Activated naive CD8-positive, alpha-beta T cell treated with anti-CD3 and anti-CD28 coated beads, Interleukin-2, amount 10 ng/mL, durations not matched to agents 7 days and 5 days (primary cell): ENCODE results near the gene ANKRD13A. TPM values are rescaled to one million over a fixed set of nuclear protein-coding genes. Genes with fewer than 3 reads are reported as not detected.
A peak's percentile ranks its signal among the peaks of the same experiment; 100 is the strongest.
"Not testable (repeated sequence)": the region's sequence is repeated elsewhere in the genome, so short reads cannot be mapped to it uniquely, and the experiment has no call there.

Experiments used
- ATAC-seq: fragments of 150-1000 bp; cut with Tn5 transposase; one replicate; pipeline ENCODE4 v1.10.0; 2021; ENCODE audit warnings: low read depth, moderate library complexity
- POLR2A ChIA-PET: fragments of 350-600 bp; sonication (Branson Sonifier 250); formaldehyde crosslinking; loops from one replicate; lab custom pipeline; 2021; ENCODE audit warnings: antibody characterized with exemption; lab: Charles Lee
- DNase-seq: peaks from one replicate; pipeline ENCODE4 v3.0.0; 2021
- H3K27ac Mint-ChIP-seq: one replicate; pipeline ENCODE4 v1.8.0; 2022; ENCODE audit warnings: mild to moderate bottlenecking, mixed read lengths
- H3K27me3 Mint-ChIP-seq: one replicate; pipeline ENCODE4 v1.8.0; 2022; ENCODE audit warnings: mild to moderate bottlenecking, moderate library complexity, mixed read lengths
- H3K36me3 Mint-ChIP-seq: one replicate; pipeline ENCODE4 v1.8.0; 2021; ENCODE audit warnings: mild to moderate bottlenecking, mixed read lengths
- H3K4me1 Mint-ChIP-seq: one replicate; pipeline ENCODE4 v1.8.0; 2021; ENCODE audit warnings: mixed read lengths
- H3K4me3 Mint-ChIP-seq: one replicate; pipeline ENCODE4 v1.8.0; 2022; ENCODE audit warnings: mild to moderate bottlenecking, moderate library complexity, mixed read lengths
- H3K9me3 Mint-ChIP-seq: one replicate; pipeline ENCODE4 v1.8.0; 2021; ENCODE audit warnings: mixed read lengths
- total RNA-seq, 2 experiments: library from RNA; stranded (reverse); gene quantifications; one replicate each; pipeline ENCODE4 v1.2.3, GENCODE V29; 2021

The ANKRD13A gene
- total RNA-seq, 2 experiments from 2014 or later, result 85.8 to 88.8 TPM

DNA sequence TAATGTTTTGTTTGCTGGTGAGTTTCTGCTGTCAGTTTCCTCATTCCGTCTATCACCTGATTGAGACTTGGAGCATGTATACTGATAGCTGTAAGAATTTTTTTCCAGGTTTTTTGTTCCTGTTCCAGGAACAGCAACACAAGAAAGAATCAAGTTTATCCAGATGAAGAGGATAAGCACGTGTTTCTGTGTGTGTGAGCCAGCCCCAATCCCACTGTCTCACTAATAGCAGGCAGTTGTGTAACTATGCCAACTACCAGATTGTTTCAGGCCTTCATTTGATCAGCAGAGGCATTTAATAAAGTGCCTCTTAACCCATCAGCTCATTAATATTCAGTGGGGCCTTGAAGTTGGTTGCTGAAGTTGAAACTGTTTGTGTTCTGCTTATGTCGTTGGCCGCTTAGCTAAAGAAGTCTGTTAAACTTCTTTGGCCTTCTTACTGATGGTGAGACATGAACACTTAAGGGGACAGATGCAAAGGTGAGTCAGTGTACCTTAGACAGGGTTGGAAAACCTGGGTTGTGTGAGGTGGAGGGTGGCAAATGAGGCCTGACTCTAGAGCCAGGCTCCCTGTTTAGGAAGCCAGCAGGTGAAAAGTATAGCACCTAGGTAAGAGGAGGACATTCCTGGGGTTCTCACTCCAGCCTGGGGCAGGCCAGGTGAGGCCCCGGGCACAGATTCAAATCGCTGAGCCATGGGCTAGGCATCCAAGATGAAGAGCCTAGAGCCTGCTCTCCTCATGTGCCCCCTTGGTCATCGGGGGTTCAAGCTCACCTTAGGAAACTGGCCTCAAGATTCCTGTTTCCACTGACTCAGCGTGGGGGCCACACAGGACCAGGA is 3.7 kb downstream of the ANKRD13A start:
- no peaks in the 10 kb centered on the region for H3K9me3 Mint-ChIP-seq
- H3K4me3 Mint-ChIP-seq, result peak overlapping the region; percentile 35
- H3K4me1 Mint-ChIP-seq, result peaks cover 53% of the 10 kb centered on the region
- POLR2A ChIA-PET, result interaction anchor here (1.2 kb wide), 1 partner anchor 8 kb away, joined by 3 read pairs; no protein-coding TSS in a partner anchor
- peaks cover 33% of the 10 kb centered on the region for H3K36me3 Mint-ChIP-seq
- no peaks in the 10 kb centered on the region for H3K27me3 Mint-ChIP-seq
- DNase-seq, result no peak
- no peak for ATAC-seq
- H3K27ac Mint-ChIP-seq, result peak overlapping the region; percentile 24

DNA sequence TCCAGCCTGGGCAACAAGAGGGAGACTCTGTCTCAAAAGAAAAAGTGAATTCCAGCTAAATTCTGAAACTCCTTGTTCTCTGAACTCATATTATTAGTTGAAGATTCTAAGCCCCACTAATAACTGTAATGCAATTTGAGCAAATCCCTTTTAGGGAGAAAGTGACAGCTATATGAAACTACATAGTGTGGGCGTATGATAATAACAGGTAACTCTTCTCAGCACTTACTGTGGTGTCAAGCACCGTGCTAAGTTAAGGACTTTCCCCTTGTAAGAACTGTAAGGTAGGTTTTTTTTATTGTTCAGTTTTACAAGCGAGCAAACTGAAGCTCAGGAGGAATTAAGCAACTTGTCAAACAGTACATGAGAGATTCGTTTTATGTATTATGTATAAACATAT is 5.4 kb downstream of the ANKRD13A start:
- Mint-ChIP-seq H3K27ac (peak overlapping the region; percentile 56), H3K27me3 (no peaks in the 10 kb centered on the region), H3K9me3 (no peaks in the 10 kb centered on the region), H3K4me3 (peak overlapping the region; percentile 32), H3K36me3 (peaks cover 42% of the 10 kb centered on the region), H3K4me1 (peaks cover 50% of the 10 kb centered on the region)
- POLR2A ChIA-PET, result interaction anchor here (1.2 kb wide), 1 partner anchor 10 kb away, joined by 3 read pairs; no protein-coding TSS in a partner anchor
- DNase-seq, result no peak
- peak; percentile 23 for ATAC-seq

DNA sequence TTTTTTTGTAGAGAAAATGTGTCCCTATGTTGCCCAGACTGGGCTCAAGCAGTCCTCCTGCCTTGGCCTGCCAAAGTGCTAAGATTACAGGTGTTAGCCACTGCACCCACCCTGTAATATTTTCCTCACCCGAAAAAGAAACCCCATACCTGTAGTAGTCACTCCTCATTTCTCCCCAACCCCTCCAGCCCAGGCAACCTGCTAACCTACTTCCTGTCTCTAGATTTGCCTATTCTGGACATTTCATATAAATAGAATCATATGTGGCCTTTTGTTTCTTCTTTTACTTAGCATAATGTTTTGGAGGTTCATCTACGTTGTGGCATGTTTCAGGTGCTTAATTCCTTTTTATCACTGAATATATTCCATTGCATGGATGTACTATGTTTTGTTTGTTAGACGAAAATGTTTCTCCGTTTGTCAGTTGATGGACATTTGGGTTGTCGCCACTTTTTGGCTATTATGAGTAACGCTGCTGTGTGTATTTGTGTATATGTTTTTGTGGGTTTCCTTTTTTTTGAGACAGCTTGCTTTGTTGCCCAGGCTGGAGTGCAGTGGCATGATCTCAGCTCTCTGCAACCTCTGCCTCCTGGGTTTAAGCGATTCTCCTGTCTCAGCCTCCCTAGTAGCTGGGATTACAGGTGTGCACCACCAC is 6.2 kb downstream of the ANKRD13A start:
- no peaks in the 10 kb centered on the region for H3K27me3 Mint-ChIP-seq
- H3K9me3 Mint-ChIP-seq, result no peaks in the 10 kb centered on the region
- peak overlapping the region; percentile 82 for H3K27ac Mint-ChIP-seq
- POLR2A ChIA-PET, result no interaction called here
- no peak for DNase-seq
- H3K4me3 Mint-ChIP-seq, result peak overlapping the region; percentile 70
- peaks cover 51% of the 10 kb centered on the region for H3K4me1 Mint-ChIP-seq
- peak; percentile 71 for ATAC-seq
- peaks cover 46% of the 10 kb centered on the region for H3K36me3 Mint-ChIP-seq

DNA sequence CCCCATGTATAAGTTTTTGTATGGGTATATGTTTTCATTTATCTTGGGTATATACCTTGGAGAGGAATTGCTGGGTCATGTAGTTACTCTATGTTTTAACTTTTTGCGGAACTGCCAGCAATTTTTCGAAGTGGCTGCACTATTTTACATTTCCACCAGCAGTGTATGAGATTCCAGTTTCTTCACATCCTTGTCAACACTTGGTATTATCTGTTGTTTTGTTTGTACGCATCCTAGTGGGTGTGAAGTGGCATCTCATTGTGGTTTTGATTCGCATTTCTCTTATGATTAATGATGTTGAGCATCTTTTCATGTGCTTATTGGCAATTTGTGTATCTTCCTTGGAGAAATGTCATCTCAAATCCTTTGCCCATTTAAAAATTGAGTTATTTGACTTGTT is 6.9 kb downstream of the ANKRD13A start:
- Mint-ChIP-seq H3K27ac (no peak overlapping the region), H3K27me3 (no peaks in the 10 kb centered on the region), H3K9me3 (no peaks in the 10 kb centered on the region), H3K4me1 (peaks cover 53% of the 10 kb centered on the region), H3K4me3 (no peak overlapping the region), H3K36me3 (peaks cover 44% of the 10 kb centered on the region)
- DNase-seq (no peak), ATAC-seq (no peak)
- POLR2A ChIA-PET, result no interaction called here

DNA sequence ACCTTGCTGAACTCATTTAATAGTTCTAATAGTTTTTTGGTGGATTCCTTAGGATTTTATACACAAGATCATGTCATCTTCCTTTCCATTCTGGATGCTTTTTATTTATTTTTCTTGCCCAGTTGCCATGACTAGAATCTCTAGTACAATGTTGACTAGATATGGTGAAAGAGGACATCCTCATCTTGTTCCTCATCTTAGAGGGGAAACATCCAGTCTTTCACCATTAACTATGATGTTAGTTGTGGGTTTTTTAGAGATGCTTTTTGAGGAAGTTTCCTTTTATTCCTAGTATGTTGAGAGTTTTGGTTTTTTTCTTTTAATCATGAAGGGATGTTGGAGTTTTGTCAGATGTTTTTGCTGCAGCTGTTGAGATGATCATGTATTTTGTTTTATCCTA is 8.7 kb downstream of the ANKRD13A start:
- H3K27ac Mint-ChIP-seq, result no peak overlapping the region
- peaks cover 50% of the 10 kb centered on the region for H3K36me3 Mint-ChIP-seq

DNA sequence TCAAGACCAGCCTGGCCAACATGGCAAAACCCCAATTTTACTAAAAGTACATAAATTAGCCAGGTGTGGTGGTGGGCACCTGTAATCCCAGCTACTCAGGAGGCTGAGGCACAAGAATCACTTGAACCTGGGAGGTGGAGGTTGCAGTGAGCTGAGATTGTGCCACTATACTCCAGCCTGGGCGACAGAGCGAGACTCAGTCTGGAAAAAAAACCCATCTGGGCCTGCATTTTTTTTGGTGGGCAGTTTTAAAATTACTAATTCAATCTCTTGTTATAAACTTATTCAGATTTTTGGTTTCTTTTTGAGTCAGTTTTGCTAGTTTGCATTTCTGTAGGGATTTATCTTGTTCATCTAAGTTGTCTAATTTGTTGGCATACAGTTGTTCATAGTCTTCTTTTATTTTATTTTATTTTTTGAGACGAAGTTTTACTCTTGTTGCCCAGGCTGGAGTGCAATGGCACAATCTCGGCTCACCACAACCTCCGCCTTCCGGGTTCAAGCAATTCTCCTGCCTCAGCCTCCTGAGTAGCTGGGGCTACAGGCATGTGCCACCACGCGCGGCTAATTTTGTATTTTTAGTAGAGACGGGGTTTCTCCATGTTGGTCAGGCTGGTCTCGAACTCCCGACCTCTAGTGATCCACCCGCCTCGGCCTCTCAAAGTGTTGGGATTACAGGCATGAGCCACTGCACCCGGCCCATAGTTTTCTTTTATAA is 9.6 kb downstream of the ANKRD13A start:
- H3K27ac Mint-ChIP-seq, DNase-seq, H3K27me3 Mint-ChIP-seq, ATAC-seq, POLR2A ChIA-PET, H3K9me3 Mint-ChIP-seq, H3K4me3 Mint-ChIP-seq: not testable (repeated sequence)
- H3K36me3 Mint-ChIP-seq, result peaks cover 45% of the 10 kb centered on the region
- H3K4me1 Mint-ChIP-seq, result peaks cover 56% of the 10 kb centered on the region

More for the DNA sequence above, 8.7 kb downstream of the ANKRD13A start:
- H3K4me1 Mint-ChIP-seq, result peaks cover 62% of the 10 kb centered on the region
- no peak overlapping the region for H3K4me3 Mint-ChIP-seq
- ATAC-seq, result no peak
- DNase-seq, result no peak
- H3K9me3 Mint-ChIP-seq, result no peaks in the 10 kb centered on the region
- H3K27me3 Mint-ChIP-seq, result no peaks in the 10 kb centered on the region
- POLR2A ChIA-PET, result no interaction called here

DNA sequence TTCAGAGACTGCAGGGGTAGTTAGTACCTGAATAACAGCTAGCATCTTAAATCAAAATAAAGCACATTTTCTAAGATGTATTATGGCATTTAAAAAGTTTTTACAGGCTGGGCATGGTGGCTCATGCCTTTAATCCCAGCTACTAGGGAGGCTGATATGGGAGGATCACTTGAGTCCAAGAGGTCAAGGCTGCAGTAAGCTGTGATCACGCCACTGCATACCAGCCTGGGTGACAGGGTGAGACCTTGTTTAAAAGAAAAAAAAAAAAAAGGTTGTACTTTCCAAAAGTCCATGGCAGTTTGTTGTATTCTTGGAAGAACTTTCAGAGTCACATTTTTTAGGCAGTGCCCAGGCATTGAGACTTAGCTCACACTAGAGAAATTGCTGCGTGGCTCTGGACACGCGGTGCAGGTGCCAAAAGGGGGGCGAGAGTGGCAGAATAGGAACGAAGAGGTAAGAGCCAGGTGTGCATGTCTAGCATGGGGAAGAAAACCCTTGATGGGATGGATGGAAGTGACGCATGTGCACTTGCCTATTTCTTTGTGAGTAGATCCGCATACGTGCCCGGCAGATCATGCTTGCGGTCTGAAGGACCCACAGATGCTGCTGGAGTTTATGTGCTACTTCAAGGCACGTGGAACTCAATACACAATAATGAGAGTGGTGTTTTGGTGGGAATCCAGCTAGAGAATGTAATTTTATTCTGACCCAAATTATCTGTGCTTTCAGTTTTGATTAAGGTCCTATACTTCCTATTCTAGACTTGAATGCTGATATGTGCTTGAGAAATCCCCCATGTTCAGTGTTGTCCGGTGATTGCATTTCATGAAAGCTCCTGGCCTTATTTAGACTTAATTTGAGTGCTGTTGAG is 11.9 kb downstream of the ANKRD13A start:
- peaks cover 42% of the 10 kb centered on the region for H3K36me3 Mint-ChIP-seq
- peak overlapping the region; percentile 58 for H3K27ac Mint-ChIP-seq
- H3K4me3 Mint-ChIP-seq, result no peak overlapping the region
- peaks cover 49% of the 10 kb centered on the region for H3K4me1 Mint-ChIP-seq
- H3K27me3 Mint-ChIP-seq, result no peaks in the 10 kb centered on the region
- ATAC-seq (no peak), DNase-seq (no peak)
- POLR2A ChIA-PET, result interaction anchor here (0.5 to 4.2 kb wide), 3 partner anchors 12 to 41 kb away, joined by 3 to 14 read pairs (median 3); partner anchors contain the start of genes ANKRD13A and C12orf76
- H3K9me3 Mint-ChIP-seq, result no peaks in the 10 kb centered on the region

DNA sequence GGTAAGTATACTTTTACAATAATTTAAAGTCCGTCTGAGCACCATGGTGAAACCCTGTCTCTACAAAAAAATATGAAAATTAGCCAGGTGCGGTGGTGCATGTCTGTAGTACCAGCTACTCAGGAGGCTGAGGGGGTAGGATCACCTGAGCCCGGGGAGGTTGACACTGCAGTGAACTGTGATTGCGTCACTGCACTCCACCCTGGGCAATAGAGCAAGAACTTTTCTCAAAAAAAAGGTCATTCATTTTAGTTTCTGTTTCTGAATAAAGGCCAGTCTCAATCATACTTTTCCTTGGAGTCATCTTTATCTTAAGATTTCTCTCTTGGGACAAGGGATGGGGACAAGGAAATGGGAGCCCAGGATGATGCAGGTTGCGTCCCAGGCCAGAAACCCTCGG is 12.9 kb downstream of the ANKRD13A start:
- H3K4me1 Mint-ChIP-seq, result peaks cover 44% of the 10 kb centered on the region
- H3K27me3 Mint-ChIP-seq, result no peaks in the 10 kb centered on the region
- peak overlapping the region; percentile 13 for H3K27ac Mint-ChIP-seq
- no peak for DNase-seq
- peaks cover 37% of the 10 kb centered on the region for H3K36me3 Mint-ChIP-seq
- POLR2A ChIA-PET, result interaction anchor here (4.2 kb wide), 1 partner anchor 13 kb away, joined by 14 read pairs; the partner anchor contains the start of gene ANKRD13A
- ATAC-seq, result no peak
- no peaks in the 10 kb centered on the region for H3K9me3 Mint-ChIP-seq
- no peak overlapping the region for H3K4me3 Mint-ChIP-seq

DNA sequence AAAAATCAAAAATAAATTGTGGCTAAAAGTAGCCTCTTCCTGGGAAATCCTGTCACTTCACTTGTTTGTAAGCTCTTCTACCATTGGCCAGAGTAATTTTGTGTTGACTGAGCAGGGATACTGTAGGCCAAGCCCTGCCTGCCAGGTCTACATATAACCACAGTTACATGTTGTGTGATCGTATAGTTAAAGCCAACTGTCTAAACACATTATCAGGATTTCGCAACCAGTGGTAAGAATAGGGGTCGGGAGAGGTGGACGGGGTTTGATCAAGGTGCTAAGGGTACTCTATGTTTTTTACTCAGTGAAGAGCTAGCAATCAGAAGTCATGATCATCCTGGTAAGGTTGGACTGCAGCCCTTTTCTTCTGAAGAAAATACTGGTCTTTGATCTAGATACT is 13.4 kb downstream of the ANKRD13A start:
- ATAC-seq (no peak), DNase-seq (no peak)
- POLR2A ChIA-PET, result interaction anchor here (1.3 to 4.2 kb wide), 2 partner anchors 13 to 27 kb away, joined by 3 to 14 read pairs; partner anchors contain the start of gene ANKRD13A
- Mint-ChIP-seq H3K27ac (peak overlapping the region; percentile 13), H3K27me3 (no peaks in the 10 kb centered on the region), H3K9me3 (no peaks in the 10 kb centered on the region), H3K4me3 (no peak overlapping the region), H3K36me3 (peaks cover 39% of the 10 kb centered on the region), H3K4me1 (peaks cover 44% of the 10 kb centered on the region)

DNA sequence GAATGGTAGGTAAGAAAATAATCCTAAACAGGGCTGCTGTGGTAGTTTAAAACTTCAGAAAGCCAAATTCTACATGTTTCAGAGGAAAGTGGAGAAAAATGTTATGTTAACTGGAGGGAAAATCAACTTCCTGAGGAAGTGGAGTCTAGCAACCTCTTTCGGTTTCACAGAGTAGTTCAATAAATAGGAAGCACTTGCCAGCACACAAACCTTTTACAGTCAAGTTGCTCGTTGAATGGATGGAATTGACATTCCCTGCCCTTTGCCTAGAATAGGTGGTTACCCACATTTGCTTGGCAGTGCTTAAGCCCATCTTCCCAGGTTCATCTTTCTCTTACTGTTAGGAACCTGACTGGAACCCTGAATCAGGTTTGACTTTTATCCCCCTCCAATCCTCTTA is 15.9 kb downstream of the ANKRD13A start:
- DNase-seq (no peak), ATAC-seq (peak; percentile 70)
- POLR2A ChIA-PET, result interaction anchor here (1.4 kb wide), 1 partner anchor 115 kb away, joined by 4 read pairs; the partner anchor contains the start of gene TCHP
- peaks cover 37% of the 10 kb centered on the region for H3K36me3 Mint-ChIP-seq
- H3K27ac Mint-ChIP-seq, result peak overlapping the region; percentile 89
- no peaks in the 10 kb centered on the region for H3K9me3 Mint-ChIP-seq
- H3K27me3 Mint-ChIP-seq, result no peaks in the 10 kb centered on the region
- H3K4me3 Mint-ChIP-seq, result peak overlapping the region; percentile 70
- peaks cover 36% of the 10 kb centered on the region for H3K4me1 Mint-ChIP-seq

DNA sequence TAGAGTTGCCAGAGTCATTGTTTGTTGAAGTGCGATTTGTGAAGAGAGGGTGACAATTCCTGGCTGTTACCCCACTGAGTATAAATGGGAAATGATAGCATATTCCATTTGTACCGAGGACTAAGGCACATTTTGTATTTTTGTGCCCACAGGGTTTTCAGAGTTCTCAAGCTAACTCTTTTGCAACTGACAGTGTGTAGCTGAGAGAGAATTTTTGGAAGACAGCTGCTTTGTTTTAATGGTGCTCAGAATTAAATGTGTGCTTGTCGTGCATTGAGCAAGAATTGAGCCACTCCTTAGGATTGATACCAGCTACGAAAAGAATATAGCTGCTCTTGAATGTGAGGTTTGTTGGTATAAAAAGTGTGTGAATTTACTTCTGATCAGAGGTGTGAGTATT is 21.7 kb downstream of the ANKRD13A start:
- POLR2A ChIA-PET, result interaction anchor here (1.1 kb wide), 1 partner anchor 21 kb away, joined by 3 read pairs; no protein-coding TSS in a partner anchor
- H3K9me3 Mint-ChIP-seq, result no peaks in the 10 kb centered on the region
- H3K4me3 Mint-ChIP-seq, result no peak overlapping the region
- H3K4me1 Mint-ChIP-seq, result peaks cover 2% of the 10 kb centered on the region
- ATAC-seq (no peak), DNase-seq (no peak)
- peaks cover 31% of the 10 kb centered on the region for H3K36me3 Mint-ChIP-seq
- H3K27me3 Mint-ChIP-seq, result no peaks in the 10 kb centered on the region
- no peak overlapping the region for H3K27ac Mint-ChIP-seq
